GM12872 (cell line): ENCODE results near the gene PATJ.

ENCODE experiments used
- CTCF ChIP-seq: IDR thresholded peaks from 3 replicates; pipeline ENCODE4 v1.5.1; 2011; ENCODE audit warnings: low read depth, mild to moderate bottlenecking, low read length, moderate library complexity; ENCODE audit not compliant: insufficient read depth

Gene PATJ

GRCh38 chr1:62057641-62058290, 315.5 kb downstream of the PATJ start:
- no peak for TF ChIP-seq CTCF

- no peak for TF ChIP-seq CTCF
Observed at GRCh38 chr1:62058956-62059355, 316.7 kb downstream of the PATJ start.

- no peak for TF ChIP-seq CTCF
Observed at GRCh38 chr1:62062087-62062486, 319.8 kb downstream of the PATJ start.

- no peak for TF ChIP-seq CTCF
Observed at GRCh38 chr1:62064829-62065407, 322.6 kb downstream of the PATJ start.

- no peak for TF ChIP-seq CTCF
Observed at GRCh38 chr1:62066713-62067112, 324.4 kb downstream of the PATJ start.

GRCh38 chr1:62068416-62068843, 326.1 kb downstream of the PATJ start:
- TF ChIP-seq CTCF = no peak

GRCh38 chr1:62068978-62069377, 326.7 kb downstream of the PATJ start:
- no peak for TF ChIP-seq CTCF
